T-helper 1 cell treated with Interleukin-12 subunit alpha and Interleukin-12 subunit beta and Interleukin-4 antibody, amounts not matched to agents 30 μg/mL and 1 μg/mL, for 36 hours (primary cell): Measurements from ENCODE around the gene LPCAT1.

Experiments
- H3K27ac Mint-ChIP-seq: one replicate; pipeline ENCODE4 v1.8.0; 2021; ENCODE audit warnings: mild to moderate bottlenecking, mixed read lengths
- H3K27me3 Mint-ChIP-seq: one replicate; pipeline ENCODE4 v1.8.0; 2021; ENCODE audit warnings: low read depth, mixed read lengths
- H3K36me3 Mint-ChIP-seq: one replicate; pipeline ENCODE4 v1.8.0; 2021; ENCODE audit warnings: low read depth, mixed read lengths
- H3K4me1 Mint-ChIP-seq: one replicate; pipeline ENCODE4 v1.8.0; 2021; ENCODE audit warnings: low read depth, mixed read lengths
- H3K4me3 Mint-ChIP-seq: one replicate; pipeline ENCODE4 v1.8.0; 2021; ENCODE audit warnings: mild to moderate bottlenecking, moderate library complexity, mixed read lengths
- H3K9me3 Mint-ChIP-seq: one replicate; pipeline ENCODE4 v1.8.0; 2021; ENCODE audit warnings: mixed read lengths

The LPCAT1 gene

GRCh38 chr5:1484730-1485578, 38.8 kb downstream of the LPCAT1 start:
- Mint-ChIP-seq H3K4me1 (peaks cover 9% of the 10 kb centered on the region), H3K27me3 (no peaks in the 10 kb centered on the region), H3K4me3 (no peak overlapping the region), H3K36me3 (peaks cover 4% of the 10 kb centered on the region), H3K9me3 (no peaks in the 10 kb centered on the region), H3K27ac (no peak overlapping the region)

- Mint-ChIP-seq H3K27ac (no peak overlapping the region), H3K27me3 (no peaks in the 10 kb centered on the region), H3K4me3 (no peak overlapping the region), H3K9me3 (no peaks in the 10 kb centered on the region), H3K36me3 (peaks cover 4% of the 10 kb centered on the region), H3K4me1 (peaks cover 7% of the 10 kb centered on the region)
Observed at GRCh38 chr5:1483856-1484729, 39.7 kb downstream of the LPCAT1 start.

GRCh38 chr5:1483064-1483463, 40.7 kb downstream of the LPCAT1 start:
- Mint-ChIP-seq H3K9me3 (no peaks in the 10 kb centered on the region), H3K4me3 (no peak overlapping the region), H3K36me3 (peaks cover 4% of the 10 kb centered on the region), H3K4me1 (peaks cover 5% of the 10 kb centered on the region), H3K27me3 (no peaks in the 10 kb centered on the region), H3K27ac (no peak overlapping the region)

- Mint-ChIP-seq H3K27me3 (no peaks in the 10 kb centered on the region), H3K4me3 (no peak overlapping the region), H3K4me1 (peaks cover 5% of the 10 kb centered on the region), H3K27ac (no peak overlapping the region), H3K36me3 (peaks cover 4% of the 10 kb centered on the region), H3K9me3 (no peaks in the 10 kb centered on the region)
Observed at GRCh38 chr5:1481959-1482331, 41.8 kb downstream of the LPCAT1 start.

- Mint-ChIP-seq H3K4me3 (no peak overlapping the region), H3K36me3 (peaks cover 4% of the 10 kb centered on the region), H3K27ac (no peak overlapping the region)
Observed at GRCh38 chr5:1481266-1481958, 42.3 kb downstream of the LPCAT1 start.

GRCh38 chr5:1480806-1481205, 43.0 kb downstream of the LPCAT1 start:
- no peaks in the 10 kb centered on the region for H3K9me3 Mint-ChIP-seq
- peaks cover 5% of the 10 kb centered on the region for H3K4me1 Mint-ChIP-seq
- H3K27me3 Mint-ChIP-seq: no peaks in the 10 kb centered on the region
- H3K36me3 Mint-ChIP-seq: peaks cover 4% of the 10 kb centered on the region
- no peak overlapping the region for H3K27ac Mint-ChIP-seq
- no peak overlapping the region for H3K4me3 Mint-ChIP-seq

More at GRCh38 chr5:1481266-1481958, 42.3 kb downstream of the LPCAT1 start:
- H3K9me3 Mint-ChIP-seq: no peaks in the 10 kb centered on the region
- H3K4me1 Mint-ChIP-seq: peaks cover 5% of the 10 kb centered on the region
- no peaks in the 10 kb centered on the region for H3K27me3 Mint-ChIP-seq

- Mint-ChIP-seq H3K36me3 (peaks cover 4% of the 10 kb centered on the region), H3K4me3 (no peak overlapping the region), H3K9me3 (no peaks in the 10 kb centered on the region), H3K4me1 (peaks cover 5% of the 10 kb centered on the region), H3K27ac (peak overlapping the region; percentile 36), H3K27me3 (no peaks in the 10 kb centered on the region)
Observed at GRCh38 chr5:1480217-1480616, 43.5 kb downstream of the LPCAT1 start.

- Mint-ChIP-seq H3K4me1 (peaks cover 5% of the 10 kb centered on the region), H3K36me3 (peaks cover 4% of the 10 kb centered on the region), H3K4me3 (no peak overlapping the region), H3K9me3 (no peaks in the 10 kb centered on the region), H3K27ac (no peak overlapping the region), H3K27me3 (no peaks in the 10 kb centered on the region)
Observed at GRCh38 chr5:1479581-1480188, 44.1 kb downstream of the LPCAT1 start.

- Mint-ChIP-seq H3K9me3 (no peaks in the 10 kb centered on the region), H3K27me3 (no peaks in the 10 kb centered on the region), H3K4me3 (no peak overlapping the region), H3K36me3 (peaks cover 4% of the 10 kb centered on the region), H3K4me1 (peaks cover 5% of the 10 kb centered on the region), H3K27ac (no peak overlapping the region)
Observed at GRCh38 chr5:1479066-1479465, 44.7 kb downstream of the LPCAT1 start.

GRCh38 chr5:1478271-1479035, 45.3 kb downstream of the LPCAT1 start:
- peaks cover 5% of the 10 kb centered on the region for H3K36me3 Mint-ChIP-seq
- H3K27me3 Mint-ChIP-seq: no peaks in the 10 kb centered on the region
- H3K4me1 Mint-ChIP-seq: peaks cover 5% of the 10 kb centered on the region
- no peaks in the 10 kb centered on the region for H3K9me3 Mint-ChIP-seq
- no peak overlapping the region for H3K4me3 Mint-ChIP-seq
- no peak overlapping the region for H3K27ac Mint-ChIP-seq

- Mint-ChIP-seq H3K36me3 (peaks cover 7% of the 10 kb centered on the region), H3K27me3 (no peaks in the 10 kb centered on the region), H3K27ac (no peak overlapping the region), H3K4me3 (no peak overlapping the region), H3K9me3 (no peaks in the 10 kb centered on the region), H3K4me1 (peaks cover 5% of the 10 kb centered on the region)
Observed at GRCh38 chr5:1477341-1477740, 46.4 kb downstream of the LPCAT1 start.

- no peaks in the 10 kb centered on the region for H3K9me3 Mint-ChIP-seq
- H3K36me3 Mint-ChIP-seq: peaks cover 7% of the 10 kb centered on the region
- H3K4me1 Mint-ChIP-seq: peaks cover 5% of the 10 kb centered on the region
- no peak overlapping the region for H3K27ac Mint-ChIP-seq
- no peaks in the 10 kb centered on the region for H3K27me3 Mint-ChIP-seq
- no peak overlapping the region for H3K4me3 Mint-ChIP-seq
Observed at GRCh38 chr5:1476967-1477310, 46.8 kb downstream of the LPCAT1 start.

- Mint-ChIP-seq H3K27me3 (no peaks in the 10 kb centered on the region), H3K9me3 (no peaks in the 10 kb centered on the region), H3K27ac (no peak overlapping the region), H3K36me3 (peaks cover 8% of the 10 kb centered on the region), H3K4me3 (no peak overlapping the region), H3K4me1 (peaks cover 3% of the 10 kb centered on the region)
Observed at GRCh38 chr5:1476181-1476966, 47.4 kb downstream of the LPCAT1 start.
